HCT116 (cell line): ENCODE data around the gene CARS1. TPM values are rescaled to one million over a fixed set of nuclear protein-coding genes. Genes with fewer than 3 reads are reported as not detected.

Experiments
- ATAC-seq: fragments of 200-7000 bp; cut with Tn5 transposase; 2 replicates; pipeline ENCODE4 v1.9.1; 2020; ENCODE audit warnings: mild to moderate bottlenecking, moderate library complexity
- BruUV-seq: library from RNA; stranded (reverse); fragments of 400-500 nt; replicated peaks from 2 replicates; lab custom pipeline; 2021; lab: Mats Ljungman, UMichigan
- CTCF ChIA-PET: fragments of 300-600 bp; sonication (Branson Sonifier 250); formaldehyde crosslinking; loops from one replicate; lab custom pipeline; 2021; ENCODE audit warnings: antibody characterized with exemption; lab: Charles Lee
- POLR2A ChIA-PET: fragments of 300-600, 350-600 bp; sonication (Branson Sonifier 250); formaldehyde crosslinking; loops from one replicate; lab custom pipeline; 2021; ENCODE audit warnings: antibody characterized with exemption; lab: Charles Lee
- RAD21 ChIA-PET, 2 experiments: fragments of 300-600 bp; sonication (Branson Sonifier 250); formaldehyde crosslinking; loops; one replicate each; lab custom pipeline; 2023; ENCODE audit warnings: low total read pairs in 2 of 2; ENCODE audit not compliant: uncharacterized antibody in 2 of 2, unreplicated experiment in 2 of 2, low non-redundant PET in 1 of 2; lab: Charles Lee
- DNase-seq: peaks from one replicate; pipeline ENCODE4 v3.0.0-alpha.2; 2010; ENCODE audit warnings: low read depth, low spot score
- H2AFZ ChIP-seq: fragments of 200-600 bp; shearing (Covaris generic), sonication (generic); 2 replicates; pipeline ENCODE4 v1.6.1; 2017; ENCODE audit warnings: low read depth, mixed run types, mixed read lengths, antibody characterized with exemption, low read length; ENCODE audit not compliant: poor library complexity, severe bottlenecking
- H3K27ac ChIP-seq: 2 replicates; pipeline ENCODE4 v1.5.1; 2012; ENCODE audit warnings: low read depth, low read length
- H3K27me3 ChIP-seq: fragments of 200-600 bp; sonication (generic); 2 replicates; pipeline ENCODE4 v1.6.1; 2016; ENCODE audit warnings: mixed run types, low read length, mixed read lengths; ENCODE audit not compliant: insufficient read depth
- H3K36me3 ChIP-seq, 2 experiments: fragments of 200-500 bp in 1 of 2; fragments of 200-600 bp in 1 of 2; sonication (Bioruptor generic) in 1 of 2; sonication (generic) in 1 of 2; 2 replicates each; pipeline versions ENCODE4 v1.5.1 to v1.6.1; 2014 to 2016; ENCODE audit warnings: low read length in 2 of 2, inconsistent platforms in 1 of 2, mixed read lengths in 1 of 2, mixed run types in 1 of 2; ENCODE audit not compliant: insufficient read depth in 2 of 2, control insufficient read depth in 1 of 2
- H3K4me1 ChIP-seq, 2 experiments: fragments of 200-600 bp in 1 of 2; sonication (generic) in 1 of 2; 2 replicates each; pipeline versions ENCODE4 v1.5.1 to v1.6.1; 2012 to 2017; ENCODE audit warnings: low read length in 2 of 2, inconsistent platforms in 1 of 2, mild to moderate bottlenecking in 1 of 2, mixed read lengths in 1 of 2, mixed run types in 1 of 2, moderate library complexity in 1 of 2; ENCODE audit not compliant: insufficient read depth in 2 of 2, control insufficient read depth in 1 of 2
- H3K4me2 ChIP-seq: fragments of 200-600 bp; sonication (generic); 2 replicates; pipeline ENCODE4 v1.6.1; 2017; ENCODE audit warnings: mixed run types, low read length, mixed read lengths
- H3K4me3 ChIP-seq, 2 experiments: fragments of 200-600 bp in 1 of 2; sonication (generic) in 1 of 2; replicated peaks in 1 of 2; 2 replicates each; pipeline ENCODE4 v1.5.1; 2011 to 2016; ENCODE audit warnings: low read length in 2 of 2, control low read depth in 1 of 2, low read depth in 1 of 2, mild to moderate bottlenecking in 1 of 2, mixed read lengths in 1 of 2, mixed run types in 1 of 2
- H3K79me2 ChIP-seq: fragments of 200-600 bp; sonication (generic); 2 replicates; pipeline ENCODE4 v1.6.1; 2017; ENCODE audit warnings: mild to moderate bottlenecking, mixed run types, low read length, moderate library complexity, mixed read lengths; ENCODE audit not compliant: insufficient read depth
- H3K9ac ChIP-seq: fragments of 200-600 bp; sonication (generic); 2 replicates; pipeline ENCODE4 v1.6.1; 2016; ENCODE audit warnings: low read length, mixed read lengths
- H3K9me2 ChIP-seq: fragments of 200-600 bp; sonication (generic), shearing (Covaris generic); 2 replicates; pipeline ENCODE4 v1.6.1; 2017; ENCODE audit warnings: mixed run types, mild to moderate bottlenecking, moderate library complexity; ENCODE audit not compliant: insufficient read depth
- H3K9me3 ChIP-seq, 2 experiments: fragments of 200-500 bp in 1 of 2; fragments of 200-600 bp in 1 of 2; sonication (Bioruptor generic) in 1 of 2; sonication (generic) in 1 of 2; 2 replicates each; pipeline ENCODE4 v1.6.1; 2014 to 2017; ENCODE audit warnings: low read length in 2 of 2, mixed read lengths in 2 of 2, inconsistent platforms in 1 of 2, low read depth in 1 of 2, mild to moderate bottlenecking in 1 of 2, mixed run types in 1 of 2, moderate library complexity in 1 of 2; ENCODE audit not compliant: control insufficient read depth in 1 of 2, insufficient read depth in 1 of 2
- H4K20me1 ChIP-seq: fragments of 200-600 bp; sonication (generic), shearing (Covaris generic); 2 replicates; pipeline ENCODE4 v1.6.1; 2017; ENCODE audit warnings: mixed run types, mild to moderate bottlenecking, moderate library complexity; ENCODE audit not compliant: insufficient read depth
- CTCF ChIP-seq, 3 experiments: fragments of 200-600 bp in 1 of 3; sonication (generic) in 1 of 3; IDR thresholded peaks in 2 of 3; conservative IDR thresholded peaks in 1 of 3; 2 replicates each; pipeline ENCODE4 v1.5.1; 2012 to 2017; ENCODE audit warnings: low read depth in 2 of 3, low read length in 2 of 3, antibody characterized with exemption in 1 of 3, borderline replicate concordance in 1 of 3, control low read depth in 1 of 3, mild to moderate bottlenecking in 1 of 3, mixed read lengths in 1 of 3, mixed run types in 1 of 3, moderate library complexity in 1 of 3; ENCODE audit not compliant: insufficient read depth in 1 of 3
- FOSL1 ChIP-seq: IDR thresholded peaks from 2 replicates; pipeline ENCODE4 v1.6.1; 2012; ENCODE audit warnings: low read depth
- JUND ChIP-seq: IDR thresholded peaks from 2 replicates; pipeline ENCODE4 v1.6.1; 2012
- SP1 ChIP-seq: IDR thresholded peaks from 2 replicates; pipeline ENCODE4 v1.6.1; 2012; ENCODE audit warnings: low read depth
- SRF ChIP-seq: IDR thresholded peaks from 2 replicates; pipeline ENCODE4 v1.6.1; 2012; ENCODE audit warnings: low read depth
- intact Hi-C: fragments of 100-400 bp; cut with micrococcal nuclease; formaldehyde crosslinking; loops from 2 replicates; pipeline ENCODE4 v1.10.0; 2022
- total RNA-seq: library from RNA; stranded (reverse); gene quantifications from one replicate; pipeline ENCODE4 v1.2.1, GENCODE V29; 2021; ENCODE audit not compliant: unreplicated experiment

CARS1 gene
- total RNA-seq, 1 experiment from 2014 or later: 124 TPM

- RAD21 ChIA-PET: no interaction called here
- CTCF ChIA-PET: interaction anchor here (1.4 kb wide), 1 partner anchor 14 kb away, joined by 3 read pairs; no protein-coding TSS in a partner anchor
- ATAC-seq (no peak), DNase-seq (no peak)
- intact Hi-C loops: no loop called here
- no TSS peak for BruUV-seq
- H3K9me2 ChIP-seq: no peaks in the 10 kb centered on the region
- no peak overlapping the region for H2AFZ ChIP-seq
- H3K9ac ChIP-seq: no peak overlapping the region
- TF ChIP-seq SRF (no peak), FOSL1 (no peak), CTCF (IDR thresholded peaks at IDR 0.05 in 2 of 3, conservative IDR thresholded peaks at IDR 0.05 in 1 of 3; ENCODE audit: borderline replicate concordance in 1 of 3, insufficient read depth in 1 of 3, low read depth in 2 of 3, low read length in 2 of 3) (0 out of 6 replicates have a peak, but pooled peaks of 1 of the 3 experiments have one; percentile 15), JUND (no peak), SP1 (no peak)
- H4K20me1 ChIP-seq: no peaks in the 10 kb centered on the region
- peaks cover 96% of the 10 kb centered on the region for H3K79me2 ChIP-seq
- POLR2A ChIA-PET: no interaction called here
- H3K4me2 ChIP-seq: no peak overlapping the region
- H3K27me3 ChIP-seq: no peaks in the 10 kb centered on the region
- peaks cover 4 to 20% of the 10 kb centered on the region in 2 experiments; a peak in 3 of 4 replicates for H3K36me3 ChIP-seq
- H3K27ac ChIP-seq: no peak overlapping the region
- H3K4me3 ChIP-seq: no peak overlapping the region
- no peaks in the 10 kb centered on the region for H3K9me3 ChIP-seq
- peaks cover 25 to 39% of the 10 kb centered on the region in 2 experiments for H3K4me1 ChIP-seq
These were observed 5.8 kb downstream of the CARS1 start for GRCh38 chr11:3051196-3052108.
